Stimulated activated CD8-positive, alpha-beta memory T cell treated with anti-CD3 and anti-CD28 coated beads, Interleukin-4, amount 100 ng/mL, for 1 hour (primary cell): ENCODE results near the gene ZFAND4.
"Not testable (repeated sequence)": the region's sequence is repeated elsewhere in the genome, so short reads cannot be mapped to it uniquely, and the experiment has no call there.

ENCODE experiments used
- DNase-seq, 2 donors: peaks; one replicate each; pipeline ENCODE4 v3.0.0-alpha.2; 2020; ENCODE audit warnings: low read depth in 2 of 2, low spot score in 1 of 2

ZFAND4 gene

GRCh38 chr10:45592432-45592831 is 80.1 kb downstream of the ZFAND4 start:
- no peak for DNase-seq

- no peak for DNase-seq
Measured at GRCh38 chr10:45591280-45591679, 81.3 kb downstream of the ZFAND4 start.

GRCh38 chr10:45589868-45590267 is 82.7 kb downstream of the ZFAND4 start:
- no peak for DNase-seq

GRCh38 chr10:45589009-45589408 is 83.6 kb downstream of the ZFAND4 start:
- DNase-seq = no peak

GRCh38 chr10:45586028-45586824 is 86.3 kb downstream of the ZFAND4 start:
- DNase-seq = no peak

GRCh38 chr10:45585131-45585530 is 87.4 kb downstream of the ZFAND4 start:
- no peak for DNase-seq

- DNase-seq = no peak
Measured at GRCh38 chr10:45582386-45582781, 90.2 kb downstream of the ZFAND4 start.

- no peak for DNase-seq
Measured at GRCh38 chr10:45581582-45582385, 90.8 kb downstream of the ZFAND4 start.

- no peak for DNase-seq
Measured at GRCh38 chr10:45581216-45581549, 91.4 kb downstream of the ZFAND4 start.

GRCh38 chr10:45580371-45581215 is 92.0 kb downstream of the ZFAND4 start:
- no peak for DNase-seq

- no peak for DNase-seq
Measured at GRCh38 chr10:45578384-45578971, 94.1 kb downstream of the ZFAND4 start.

- DNase-seq = no peak
Measured at GRCh38 chr10:45575966-45576597, 96.5 kb downstream of the ZFAND4 start.

GRCh38 chr10:45575032-45575761 is 97.4 kb downstream of the ZFAND4 start:
- DNase-seq = not testable (repeated sequence)

- no peak for DNase-seq
Measured at GRCh38 chr10:45569471-45569870, 103.1 kb downstream of the ZFAND4 start.

GRCh38 chr10:45566415-45566814 is 106.2 kb downstream of the ZFAND4 start:
- no peak for DNase-seq
